HAP-1 (cell line): Measurements from ENCODE around the gene C11orf42.
A peak's percentile ranks its signal among the peaks of the same experiment; 100 is the strongest.

Experiments
- DNase-seq, 2 experiments: peaks; one replicate each; pipeline ENCODE4 v3.0.0-alpha.2; 2016 to 2020; ENCODE audit warnings: low spot score in 2 of 2
- H3K27me3 ChIP-seq: fragments of 250-450 bp; sonication (Bioruptor Pico); 2 replicates; pipeline ENCODE4 v1.5.1; 2020; ENCODE audit warnings: low read depth, mild to moderate bottlenecking, moderate library complexity
- H3K36me3 ChIP-seq: fragments of 250-450 bp; sonication (Bioruptor Pico); replicated peaks from 2 replicates; pipeline ENCODE4 v1.5.1; 2020; ENCODE audit warnings: mild to moderate bottlenecking
- H3K4me1 ChIP-seq: fragments of 250-450 bp; sonication (Bioruptor Pico); 2 replicates; pipeline ENCODE4 v1.5.1; 2020; ENCODE audit warnings: mild to moderate bottlenecking
- H3K4me3 ChIP-seq: fragments of 250-450 bp; sonication (Bioruptor Pico); 2 replicates; pipeline ENCODE4 v1.5.1; 2020; ENCODE audit warnings: mild to moderate bottlenecking, moderate library complexity
- H3K9me3 ChIP-seq: fragments of 250-450 bp; sonication (Bioruptor Pico); 2 replicates; pipeline ENCODE4 v1.5.1; 2020; ENCODE audit warnings: mild to moderate bottlenecking, moderate library complexity
- in situ Hi-C: fragments of 300-500 bp; cut with MboI; formaldehyde crosslinking; loops from 3 replicates; pipeline ENCODE4 v1.14.3; 2020; ENCODE audit warnings: low sequenced_read_pairs, inconsistent platforms, mixed read lengths

C11orf42 gene

GRCh38 chr11:6251120-6251733, 45.9 kb downstream of the C11orf42 start:
- H3K4me1 ChIP-seq: no peaks in the 10 kb centered on the region
- no peak overlapping the region for H3K4me3 ChIP-seq
- in situ Hi-C loops: no loop called here
- no peaks in the 10 kb centered on the region for H3K9me3 ChIP-seq
- H3K27me3 ChIP-seq: peaks cover 6% of the 10 kb centered on the region
- DNase-seq: peak; percentile 77 to 87
- no peaks in the 10 kb centered on the region for H3K36me3 ChIP-seq

DNA sequence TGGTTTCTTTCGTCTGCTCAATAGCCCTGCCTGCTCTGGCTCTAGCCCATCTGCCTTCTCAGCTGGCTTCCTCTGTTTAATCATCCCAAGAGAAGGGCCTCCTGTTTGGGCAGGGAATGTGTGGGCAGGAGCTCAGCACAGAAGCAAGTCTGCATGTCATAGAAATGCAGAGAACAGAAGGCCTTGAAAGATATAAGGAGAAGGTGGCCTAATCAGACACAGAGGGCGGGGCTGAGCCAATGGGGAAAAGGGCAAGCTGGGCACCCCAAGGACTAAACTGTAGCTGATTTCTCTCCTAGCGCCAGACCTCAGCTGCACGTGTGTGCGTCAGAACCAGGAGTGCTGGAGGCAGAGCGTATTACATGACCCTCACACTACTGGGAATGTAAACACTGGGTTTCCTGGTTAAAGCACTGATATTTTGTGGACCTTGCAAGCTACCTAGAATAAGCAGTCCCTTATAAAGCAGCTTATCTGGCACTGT, 46.7 kb downstream of the C11orf42 start:
- no peak for DNase-seq
- peaks cover 11% of the 10 kb centered on the region for H3K27me3 ChIP-seq
- H3K4me3 ChIP-seq: no peak overlapping the region
- H3K4me1 ChIP-seq: no peaks in the 10 kb centered on the region
- H3K36me3 ChIP-seq: no peaks in the 10 kb centered on the region
- H3K9me3 ChIP-seq: no peaks in the 10 kb centered on the region
- in situ Hi-C loops: no loop called here

DNA sequence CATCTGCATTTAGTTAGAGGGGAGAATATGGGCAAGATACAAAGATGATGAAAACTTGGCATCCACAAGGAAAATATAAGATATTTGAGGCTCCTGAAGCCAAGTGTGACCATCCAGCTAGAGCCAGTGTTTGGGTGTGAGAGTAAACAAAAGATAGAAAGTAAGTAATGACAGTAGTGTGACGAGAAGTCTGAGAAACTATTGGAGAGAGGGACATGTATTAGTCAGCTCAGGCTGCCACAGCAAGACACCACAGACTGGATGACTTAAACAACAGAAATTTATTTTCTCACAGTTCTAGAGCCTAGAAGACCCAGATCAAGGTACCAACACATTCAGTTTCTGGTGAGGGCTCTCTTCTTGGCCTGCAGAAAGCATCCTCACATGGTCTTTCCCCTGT, 47.8 kb downstream of the C11orf42 start:
- Histone ChIP-seq H3K9me3 (no peaks in the 10 kb centered on the region), H3K36me3 (no peaks in the 10 kb centered on the region)
- in situ Hi-C loops: no loop called here

DNA sequence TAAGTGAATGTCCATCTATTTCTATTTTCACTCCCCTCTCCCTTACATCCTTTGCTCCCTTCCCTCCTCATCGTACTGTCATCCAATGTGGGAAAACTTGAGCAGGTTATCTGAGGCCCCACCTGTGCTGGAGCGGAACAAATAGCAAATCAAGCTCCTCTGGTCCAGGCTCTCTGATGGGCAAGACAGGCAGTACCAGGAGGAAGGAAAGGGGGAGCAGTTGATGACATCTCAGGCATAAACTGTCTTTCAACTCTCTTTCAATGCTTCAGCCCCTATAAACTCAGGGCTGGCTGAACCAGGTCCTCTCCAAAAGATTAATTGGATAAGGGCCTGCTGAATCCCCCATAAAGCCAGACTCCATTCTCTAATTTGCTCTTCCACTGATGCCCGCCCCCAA, 52.8 kb downstream of the C11orf42 start:
- DNase-seq: no peak
- in situ Hi-C loops: no loop called here
- Histone ChIP-seq H3K36me3 (no peaks in the 10 kb centered on the region), H3K4me3 (no peak overlapping the region), H3K9me3 (no peaks in the 10 kb centered on the region), H3K27me3 (peaks cover 17% of the 10 kb centered on the region), H3K4me1 (peaks cover 7% of the 10 kb centered on the region; the same call in 1 of the 2 replicates)

More for the DNA sequence above, 47.8 kb downstream of the C11orf42 start:
- no peak overlapping the region for H3K4me3 ChIP-seq
- DNase-seq: no peak
- H3K4me1 ChIP-seq: no peaks in the 10 kb centered on the region
- peaks cover 11% of the 10 kb centered on the region for H3K27me3 ChIP-seq

DNA sequence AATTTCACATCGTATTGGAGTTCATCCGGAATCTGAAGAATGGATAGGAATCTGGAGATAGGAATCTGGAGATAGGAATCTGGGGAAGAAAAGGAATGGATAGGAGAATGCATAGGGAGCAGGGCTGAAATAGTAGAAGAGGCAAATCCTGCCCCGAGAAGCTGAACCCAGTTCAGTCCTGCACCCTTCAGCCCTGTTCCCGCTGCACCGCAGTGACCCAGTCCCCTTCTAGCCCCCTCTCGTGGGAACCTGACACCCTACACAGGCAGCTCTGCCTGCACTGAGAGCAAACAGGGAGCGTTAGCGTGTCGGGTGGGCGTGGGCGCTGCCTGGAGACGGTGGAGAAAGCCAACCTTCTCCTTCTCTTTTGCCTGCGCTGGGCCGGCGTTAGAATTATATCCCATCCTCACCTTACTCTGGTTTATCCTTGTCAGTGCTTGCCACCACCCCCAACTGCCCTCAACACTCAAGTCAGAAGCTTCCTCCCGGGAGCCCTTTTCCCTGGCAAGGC, 53.3 kb downstream of the C11orf42 start:
- Histone ChIP-seq H3K36me3 (no peaks in the 10 kb centered on the region), H3K4me3 (peak overlapping the region; percentile 39), H3K27me3 (peaks cover 17% of the 10 kb centered on the region), H3K4me1 (peaks cover 7% of the 10 kb centered on the region; the same call in 1 of the 2 replicates), H3K9me3 (no peaks in the 10 kb centered on the region)
- peak in 1 of 2 experiments; percentile 33 for DNase-seq
- in situ Hi-C loops: no loop called here

DNA sequence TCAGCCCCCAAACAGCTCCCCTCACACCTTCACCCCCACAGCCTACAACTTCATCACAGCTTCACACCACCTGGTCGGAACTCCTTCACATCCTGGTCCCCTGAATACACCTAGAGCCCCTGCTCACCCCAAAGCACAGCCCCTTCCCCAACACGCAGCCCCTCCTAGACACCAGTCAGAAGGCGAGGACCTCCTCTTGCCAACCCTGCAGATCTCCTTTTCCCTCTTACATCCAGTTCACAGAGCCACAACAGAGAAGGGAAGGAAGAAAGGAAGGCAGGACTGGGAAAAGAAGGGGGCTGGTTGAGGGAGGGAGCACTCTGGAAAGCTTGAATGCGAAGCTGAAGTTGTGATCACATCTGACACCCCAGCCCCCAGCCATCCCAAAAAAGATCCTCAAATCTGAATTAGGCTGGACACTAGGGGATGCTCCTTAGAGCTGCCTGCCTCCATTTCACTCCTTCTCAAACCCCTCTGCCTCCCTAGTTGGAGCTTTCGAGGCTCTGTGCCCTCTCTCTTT, 54.9 kb downstream of the C11orf42 start:
- in situ Hi-C loops: no loop called here
- Histone ChIP-seq H3K9me3 (no peaks in the 10 kb centered on the region), H3K4me3 (peak overlapping the region; percentile 39), H3K4me1 (peaks cover 7% of the 10 kb centered on the region; the same call in 1 of the 2 replicates), H3K27me3 (peaks cover 17% of the 10 kb centered on the region), H3K36me3 (no peaks in the 10 kb centered on the region)
- no peak for DNase-seq
